Measurements from ENCODE around the gene IP6K3. TPM values are rescaled to one million over a fixed set of nuclear protein-coding genes. Genes with fewer than 3 reads are reported as not detected.

The IP6K3 gene
- polyA plus RNA-seq, 6 donors from 2014 or later = not detected

DNA sequence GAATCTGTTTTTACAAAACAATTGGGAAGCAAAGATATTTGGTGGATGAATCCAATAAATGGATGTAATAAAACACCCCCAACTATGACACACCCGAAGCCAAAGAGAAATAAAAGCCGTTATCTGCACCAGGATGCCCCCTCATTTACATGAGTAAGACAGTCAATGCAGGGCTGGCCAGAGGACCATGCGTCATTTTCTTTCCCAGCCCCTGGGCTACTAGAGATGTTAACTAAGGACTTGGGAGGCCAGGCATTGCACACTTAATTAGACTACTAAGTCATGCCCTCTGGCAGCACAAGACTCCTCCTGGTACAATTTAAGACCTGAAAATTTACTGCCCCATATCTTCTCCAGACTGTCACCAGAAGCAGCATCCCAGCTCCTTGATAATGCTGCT is 39.1 kb upstream of the IP6K3 start:
- no peaks in the 10 kb centered on the region for H3K27me3 Mint-ChIP-seq
- peaks cover 58 to 66% (median 65%) of the 10 kb centered on the region in 3 donors for H3K4me1 Mint-ChIP-seq
- peaks cover 7 to 17% of the 10 kb centered on the region in 2 donors for H3K36me3 Mint-ChIP-seq
- no peak for DNase-seq
- peak overlapping the region in 7 of 8 donors; percentile 15 to 98 (median 51) for H3K4me3 Mint-ChIP-seq
- ATAC-seq (ENCODE audit: low read depth in 2 of 2) = no peak
- H3K27ac Mint-ChIP-seq = peak overlapping the region in 3 of 6 donors; percentile 79 to 96 (median 84)
- peaks cover 0 to 3% (median 0%) of the 10 kb centered on the region in 7 donors for H3K9me3 Mint-ChIP-seq

DNA sequence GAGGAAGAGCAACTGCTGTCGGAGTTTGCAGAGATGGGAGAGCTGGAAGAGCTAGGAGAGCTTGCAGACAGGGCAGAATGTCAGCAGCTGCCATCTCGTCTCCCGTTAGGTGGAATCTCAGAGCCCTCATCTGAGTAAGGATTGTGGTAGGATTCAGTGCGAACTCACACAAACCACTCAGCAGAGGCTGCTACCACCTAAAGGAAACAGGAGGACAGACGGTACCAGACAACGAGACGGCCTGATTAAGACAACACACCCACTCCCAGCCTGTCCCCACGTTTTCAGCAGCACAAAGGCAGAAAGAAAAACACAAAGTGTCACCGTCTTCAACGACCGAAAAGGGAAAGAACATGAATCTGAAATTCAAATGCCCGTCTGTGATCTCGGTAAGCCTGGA is 38.1 kb upstream of the IP6K3 start:
- ATAC-seq (ENCODE audit: low read depth in 2 of 2) = no peak
- H3K4me3 Mint-ChIP-seq = peak overlapping the region in 3 of 8 donors; percentile 12 to 34 (median 21)
- peaks cover 53 to 62% (median 60%) of the 10 kb centered on the region in 3 donors for H3K4me1 Mint-ChIP-seq
- H3K9me3 Mint-ChIP-seq = peaks cover 0 to 3% (median 0%) of the 10 kb centered on the region in 7 donors
- H3K36me3 Mint-ChIP-seq = peaks cover 7 to 17% of the 10 kb centered on the region in 2 donors
- no peaks in the 10 kb centered on the region for H3K27me3 Mint-ChIP-seq
- peak overlapping the region in 2 of 6 donors; percentile 53 to 84 for H3K27ac Mint-ChIP-seq
- DNase-seq = no peak

DNA sequence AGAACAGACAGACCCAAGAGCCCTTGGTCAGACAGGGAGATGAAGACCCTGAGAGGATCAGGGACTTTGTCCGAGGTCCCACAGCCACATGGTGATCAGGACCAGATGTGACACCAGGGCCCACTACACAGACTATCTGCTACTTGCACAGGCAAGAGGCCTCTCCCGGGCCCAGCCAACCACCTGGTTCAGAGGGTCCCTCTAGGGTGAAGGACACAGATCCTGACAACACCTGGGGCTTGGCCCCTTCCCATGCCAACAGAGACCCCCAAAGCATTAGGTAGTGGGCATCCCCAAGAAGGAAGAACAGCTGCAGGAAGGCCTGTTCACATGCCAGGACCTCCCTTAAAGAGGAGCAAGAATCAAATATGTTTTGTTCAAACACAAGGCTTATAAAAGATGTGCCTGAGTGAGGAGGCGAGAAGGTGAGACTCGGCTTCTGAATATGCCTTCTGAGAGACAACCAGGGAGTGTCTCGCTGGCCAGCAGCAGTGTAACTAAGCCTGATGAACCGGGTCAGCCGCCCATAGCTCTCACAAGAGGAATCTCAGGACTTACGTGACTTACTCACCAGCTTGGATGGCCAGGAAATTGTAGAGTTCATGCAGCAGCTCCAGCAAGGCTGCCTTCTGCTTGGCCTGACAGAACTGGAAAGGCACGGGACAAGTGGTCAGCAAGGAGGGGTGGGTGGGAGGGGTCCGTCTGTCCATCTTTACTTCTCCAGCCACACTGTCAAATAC is 37.2 kb upstream of the IP6K3 start:
- DNase-seq (no peak), ATAC-seq (ENCODE audit: low read depth in 2 of 2) (no peak)
- no peaks in the 10 kb centered on the region for H3K9me3 Mint-ChIP-seq
- H3K4me1 Mint-ChIP-seq = peaks cover 44 to 54% (median 52%) of the 10 kb centered on the region in 3 donors
- peak overlapping the region in 2 of 8 donors; percentile 57 to 77 for H3K4me3 Mint-ChIP-seq
- H3K27me3 Mint-ChIP-seq = no peaks in the 10 kb centered on the region
- peak overlapping the region in 1 of 6 donors; percentile 77 for H3K27ac Mint-ChIP-seq
- peaks cover 7 to 17% of the 10 kb centered on the region in 2 donors for H3K36me3 Mint-ChIP-seq

DNA sequence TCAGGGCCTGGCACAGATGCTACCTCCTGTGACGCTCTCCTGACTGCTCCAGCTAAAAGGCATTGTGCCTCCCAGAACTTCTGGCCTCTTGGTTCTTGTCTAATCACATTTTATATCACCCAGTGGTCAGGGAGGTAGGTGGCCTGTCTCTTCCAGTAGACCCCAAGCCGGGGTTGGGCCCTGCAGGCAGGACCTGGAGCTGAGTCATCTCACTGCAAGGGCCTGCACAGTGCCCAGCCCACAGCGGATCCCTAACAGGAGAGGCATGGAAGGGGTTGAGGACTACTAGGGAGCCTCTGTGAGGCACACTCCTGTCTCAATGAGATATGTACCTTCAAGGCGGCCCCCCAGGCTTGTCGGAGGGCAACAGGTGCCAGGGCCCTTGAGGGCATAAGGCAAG is 35.9 kb upstream of the IP6K3 start:
- Mint-ChIP-seq H3K27me3 (no peaks in the 10 kb centered on the region), H3K4me3 (no peak overlapping the region), H3K36me3 (peaks cover 7 to 17% of the 10 kb centered on the region in 2 donors), H3K27ac (peak overlapping the region in 3 of 6 donors; percentile 38 to 51 (median 47)), H3K4me1 (peaks cover 37 to 49% (median 45%) of the 10 kb centered on the region in 3 donors), H3K9me3 (no peaks in the 10 kb centered on the region)
- ATAC-seq (ENCODE audit: low read depth in 2 of 2) (no peak), DNase-seq (no peak)

DNA sequence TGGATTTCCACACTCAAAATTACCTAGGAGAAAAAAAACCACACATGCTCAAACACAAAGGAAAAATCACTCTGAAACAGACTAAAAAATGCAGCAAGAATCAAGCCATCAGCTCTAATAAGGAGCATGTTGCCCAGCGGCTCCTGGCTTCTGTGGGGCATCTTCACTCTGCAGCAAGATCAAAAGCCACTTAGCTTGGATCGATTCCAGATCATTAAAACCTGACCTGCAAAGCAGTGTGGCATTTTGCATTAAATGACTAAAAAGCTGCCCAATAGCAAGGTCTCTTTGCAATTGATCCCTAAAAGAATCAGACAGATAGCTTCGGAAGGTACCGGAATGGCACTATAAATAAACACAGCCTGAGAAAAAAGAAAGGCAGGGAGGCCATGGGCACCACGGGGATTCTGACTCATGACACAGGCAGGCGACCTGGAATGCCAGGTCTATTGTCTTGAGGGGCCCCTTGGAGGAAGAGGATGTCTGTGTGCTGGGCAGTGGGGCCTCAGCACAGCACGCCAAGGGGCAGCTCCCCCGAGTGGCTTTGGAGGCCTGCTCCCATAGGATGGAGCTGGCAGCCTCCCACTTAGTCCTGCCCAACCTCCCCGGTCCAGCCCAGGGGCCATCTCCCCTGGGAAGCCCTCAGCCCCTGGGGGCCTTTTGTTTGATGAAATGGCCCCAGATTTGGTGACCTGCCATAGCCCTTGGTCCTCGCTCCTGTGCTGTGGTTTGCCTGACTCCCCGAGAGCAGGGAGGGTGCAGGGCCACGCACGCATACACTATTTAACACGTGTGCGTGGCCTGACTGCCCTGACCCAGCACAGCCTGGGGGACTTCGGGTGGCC is 34.6 kb upstream of the IP6K3 start:
- H3K36me3 Mint-ChIP-seq = peaks cover 8 to 17% of the 10 kb centered on the region in 2 donors
- no peaks in the 10 kb centered on the region for H3K27me3 Mint-ChIP-seq
- DNase-seq (no peak), ATAC-seq (ENCODE audit: low read depth in 2 of 2) (no peak)
- no peak overlapping the region for H3K27ac Mint-ChIP-seq
- peaks cover 27 to 38% (median 33%) of the 10 kb centered on the region in 3 donors for H3K4me1 Mint-ChIP-seq
- no peak overlapping the region for H3K4me3 Mint-ChIP-seq
- no peaks in the 10 kb centered on the region for H3K9me3 Mint-ChIP-seq

DNA sequence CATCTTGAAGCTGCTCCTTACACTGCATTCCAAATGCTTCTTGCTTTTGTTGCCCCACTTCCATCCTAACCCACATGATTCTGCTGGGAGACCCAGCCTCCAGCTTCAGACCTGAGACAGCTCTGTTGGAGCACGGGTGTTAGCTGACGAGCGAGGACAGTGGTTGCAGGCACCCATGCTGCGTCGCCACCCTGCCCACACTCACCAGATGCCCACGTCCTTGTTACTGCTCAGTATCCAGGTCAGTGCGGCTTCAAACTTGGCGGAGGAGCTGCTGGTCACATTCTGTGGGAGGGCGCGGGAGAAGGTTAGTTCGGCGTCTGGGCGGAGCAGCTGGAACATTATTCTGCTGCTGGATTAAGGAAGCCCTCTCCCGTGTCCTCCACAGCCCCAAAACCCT is 33.2 kb upstream of the IP6K3 start:
- no peak for ATAC-seq (ENCODE audit: low read depth in 2 of 2)

DNA sequence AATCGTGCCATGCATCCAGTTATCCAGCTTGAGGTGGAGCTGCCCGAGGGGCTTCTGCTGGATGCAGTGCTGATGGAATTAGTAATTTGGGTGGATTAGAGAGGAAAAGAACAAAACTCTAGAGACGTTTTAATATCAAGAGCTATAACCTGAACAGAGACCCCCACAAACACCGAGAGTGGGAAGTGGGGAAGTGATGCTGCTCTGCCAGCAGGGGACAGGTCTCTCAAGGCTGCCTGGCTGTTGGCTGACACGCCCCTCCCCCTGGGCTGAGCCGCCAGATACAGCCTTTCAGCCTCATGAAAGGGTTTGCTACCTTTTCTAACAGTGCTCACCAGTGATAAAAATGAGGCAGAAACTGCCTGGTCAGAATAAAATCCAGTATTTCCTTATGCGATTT is 32.6 kb upstream of the IP6K3 start:
- DNase-seq (no peak), ATAC-seq (ENCODE audit: low read depth in 2 of 2) (no peak)
- Mint-ChIP-seq H3K27me3 (no peaks in the 10 kb centered on the region), H3K36me3 (peaks cover 16 to 17% of the 10 kb centered on the region in 2 donors), H3K27ac (no peak overlapping the region), H3K4me1 (peaks cover 11 to 18% (median 16%) of the 10 kb centered on the region in 3 donors), H3K9me3 (no peaks in the 10 kb centered on the region), H3K4me3 (no peak overlapping the region)

More for the DNA sequence above, 33.2 kb upstream of the IP6K3 start:
- no peaks in the 10 kb centered on the region for H3K9me3 Mint-ChIP-seq
- H3K27me3 Mint-ChIP-seq = no peaks in the 10 kb centered on the region
- H3K27ac Mint-ChIP-seq = no peak overlapping the region
- no peak for DNase-seq
- no peak overlapping the region for H3K4me3 Mint-ChIP-seq
- H3K4me1 Mint-ChIP-seq = peaks cover 16 to 23% (median 21%) of the 10 kb centered on the region in 3 donors
- H3K36me3 Mint-ChIP-seq = peaks cover 13 to 17% of the 10 kb centered on the region in 2 donors

DNA sequence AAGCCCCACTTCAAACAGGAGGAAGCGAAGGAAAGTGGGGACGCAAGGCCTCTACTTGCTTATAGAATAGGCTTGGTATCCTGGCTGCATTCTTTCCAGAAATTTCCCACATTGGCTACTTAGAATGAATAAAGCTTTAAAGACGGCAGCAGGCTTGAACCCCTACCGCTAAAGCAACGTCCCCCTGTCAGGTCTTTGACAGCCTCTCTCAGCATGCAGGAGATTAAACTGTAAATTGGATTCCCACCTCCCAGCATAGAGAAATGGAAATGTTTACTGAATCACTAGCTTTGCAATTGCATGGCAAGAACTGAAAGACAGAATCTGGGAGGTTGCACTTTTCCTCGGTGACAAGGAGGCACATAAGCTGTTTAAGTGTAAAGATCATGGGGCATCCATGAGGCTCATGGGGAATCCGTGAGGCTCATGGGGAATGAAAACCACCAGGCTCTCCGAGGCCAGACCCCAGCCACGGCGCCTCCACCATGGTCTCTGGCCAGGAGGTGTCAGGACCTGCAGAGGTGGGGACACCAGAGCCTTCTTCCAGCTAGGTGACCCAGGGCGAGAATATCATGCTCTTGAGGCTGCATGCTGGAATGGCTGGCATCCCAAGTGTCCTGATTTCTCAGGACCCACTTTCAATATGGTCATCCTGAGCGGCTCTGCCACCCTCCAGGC is 31.9 kb upstream of the IP6K3 start:
- Mint-ChIP-seq H3K36me3 (peaks cover 16 to 17% of the 10 kb centered on the region in 2 donors), H3K27ac (peak overlapping the region in 1 of 6 donors; percentile 15), H3K4me3 (no peak overlapping the region), H3K4me1 (peaks cover 11 to 12% (median 11%) of the 10 kb centered on the region in 3 donors), H3K27me3 (no peaks in the 10 kb centered on the region), H3K9me3 (no peaks in the 10 kb centered on the region)
- ATAC-seq (ENCODE audit: low read depth in 2 of 2) (no peak), DNase-seq (no peak)

DNA sequence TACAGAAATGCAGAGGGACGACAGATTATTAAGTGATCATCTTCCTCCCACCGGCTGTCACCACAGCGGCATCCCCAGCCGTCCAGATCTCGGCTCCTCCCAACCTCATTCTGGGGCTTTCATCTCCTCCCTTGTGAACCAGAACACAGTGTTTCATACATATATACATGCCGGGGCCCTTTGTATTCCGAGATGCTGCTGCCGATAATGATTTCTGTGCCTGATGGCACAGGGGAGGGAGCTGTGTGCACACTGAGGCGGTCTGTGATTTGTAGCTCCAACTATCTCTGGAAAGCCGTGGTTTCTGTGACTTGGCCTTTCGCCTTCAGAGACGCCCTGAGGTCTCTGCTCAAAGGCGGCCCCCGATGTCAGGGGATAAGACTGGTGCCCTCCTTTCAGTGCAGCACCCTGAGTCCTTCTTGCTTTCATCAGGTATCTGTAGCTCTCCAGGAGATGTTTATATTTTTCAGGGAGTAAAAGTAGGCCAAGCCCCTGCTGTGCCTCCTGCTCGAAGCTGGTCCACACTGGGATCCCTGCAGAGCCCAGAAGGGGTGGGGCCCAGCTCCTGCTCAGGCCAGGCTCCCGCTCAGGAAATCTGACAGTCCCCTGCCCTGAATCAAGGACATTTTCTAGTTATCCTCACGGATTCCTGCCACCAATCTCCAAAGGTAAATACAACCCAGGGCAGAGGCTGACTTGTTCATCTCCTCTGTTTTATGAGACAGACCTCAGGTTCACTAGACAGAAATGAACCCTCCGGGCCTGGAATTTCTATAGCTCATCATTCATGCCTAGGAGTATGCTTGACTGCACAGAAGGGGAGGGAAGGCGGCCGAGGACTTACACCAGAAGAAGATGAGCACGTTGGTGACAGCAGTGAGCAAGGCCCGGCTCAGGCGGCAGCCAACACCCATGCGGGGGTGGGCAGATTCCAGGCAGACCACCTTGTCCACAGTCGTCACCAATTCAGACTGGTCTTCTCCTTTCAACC is 31.0 kb upstream of the IP6K3 start:
- Mint-ChIP-seq H3K27ac (no peak overlapping the region), H3K27me3 (no peaks in the 10 kb centered on the region), H3K36me3 (peaks cover 15 to 16% of the 10 kb centered on the region in 2 donors), H3K9me3 (no peaks in the 10 kb centered on the region), H3K4me3 (peak overlapping the region in 1 of 8 donors; percentile 47), H3K4me1 (peaks cover 7 to 11% (median 8%) of the 10 kb centered on the region in 3 donors)
- ATAC-seq (ENCODE audit: low read depth in 2 of 2) (no peak), DNase-seq (no peak)

DNA sequence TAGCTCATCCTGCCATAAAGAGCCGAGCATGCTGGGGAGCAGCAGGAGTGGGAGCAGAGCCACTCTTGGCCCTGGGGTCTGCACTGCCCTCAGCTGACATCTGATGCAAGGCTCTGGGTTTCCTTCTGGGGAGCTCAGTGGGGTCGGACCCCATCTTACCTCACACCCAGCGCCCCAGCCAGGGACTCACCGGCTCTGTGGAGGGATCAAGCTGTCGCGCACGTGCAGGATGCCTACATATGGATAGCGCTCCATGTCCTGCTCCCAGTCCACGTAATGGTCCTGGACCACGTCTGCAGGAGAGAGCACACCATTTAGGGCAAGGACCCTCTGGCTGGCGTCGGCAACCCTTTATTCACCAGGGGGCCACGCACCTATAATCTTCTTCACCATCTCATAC is 30.1 kb upstream of the IP6K3 start:
- peaks cover 0 to 10% (median 6%) of the 10 kb centered on the region in 3 donors for H3K4me1 Mint-ChIP-seq
- peaks cover 8 to 10% of the 10 kb centered on the region in 2 donors for H3K36me3 Mint-ChIP-seq

DNA sequence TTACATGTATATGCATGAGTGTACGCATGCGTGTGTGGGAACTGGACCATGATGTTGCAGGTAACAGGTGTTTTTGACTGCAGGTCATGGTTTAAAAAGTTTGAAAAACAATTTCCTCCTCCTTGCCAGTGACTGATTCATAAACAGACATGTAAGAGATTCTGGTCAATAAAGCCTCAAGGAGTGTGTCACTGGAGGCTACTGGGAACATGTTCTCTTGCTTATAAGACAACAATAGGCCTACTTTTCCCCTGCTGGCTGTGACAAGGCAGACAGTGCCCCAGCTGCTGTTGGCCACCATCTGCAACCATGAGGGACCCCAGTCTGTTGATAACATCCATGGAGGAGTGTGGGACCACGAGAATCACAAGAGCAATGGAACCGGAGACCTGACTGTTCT is 29.5 kb upstream of the IP6K3 start:
- Mint-ChIP-seq H3K9me3 (no peaks in the 10 kb centered on the region), H3K27ac (peak overlapping the region in 1 of 6 donors; percentile 75), H3K36me3 (peaks cover 8 to 10% of the 10 kb centered on the region in 2 donors), H3K4me1 (peaks cover 2 to 12% (median 7%) of the 10 kb centered on the region in 3 donors), H3K27me3 (no peaks in the 10 kb centered on the region), H3K4me3 (no peak overlapping the region)
- DNase-seq (no peak), ATAC-seq (ENCODE audit: low read depth in 2 of 2) (no peak)

More for the DNA sequence above, 30.1 kb upstream of the IP6K3 start:
- Mint-ChIP-seq H3K27ac (no peak overlapping the region), H3K9me3 (no peaks in the 10 kb centered on the region), H3K4me3 (no peak overlapping the region), H3K27me3 (no peaks in the 10 kb centered on the region)
- no peak for DNase-seq
- no peak for ATAC-seq (ENCODE audit: low read depth in 2 of 2)

DNA sequence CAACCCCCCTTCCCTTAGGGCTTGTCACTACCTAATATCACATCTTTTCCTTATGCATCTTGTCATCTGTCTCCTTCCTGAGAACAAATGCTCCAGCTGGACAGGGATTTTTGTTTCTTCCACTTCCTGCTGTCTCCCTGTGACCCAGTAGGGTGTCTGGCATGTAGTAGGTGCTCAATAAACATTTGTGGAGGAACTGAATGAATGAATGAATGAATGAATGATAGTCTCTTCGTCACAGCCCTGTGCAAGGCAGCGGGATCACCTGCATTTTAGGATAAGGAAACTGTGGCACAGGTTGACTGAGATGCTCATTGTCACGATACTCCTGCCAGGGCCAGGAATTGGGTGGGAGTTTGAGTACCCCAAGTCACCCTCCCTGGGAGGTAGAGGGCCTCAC is 28.1 kb upstream of the IP6K3 start:
- peaks cover 8 to 10% of the 10 kb centered on the region in 2 donors for H3K36me3 Mint-ChIP-seq
- no peak overlapping the region for H3K4me3 Mint-ChIP-seq
- DNase-seq (no peak), ATAC-seq (ENCODE audit: low read depth in 2 of 2) (no peak)
- H3K9me3 Mint-ChIP-seq = no peaks in the 10 kb centered on the region
- no peaks in the 10 kb centered on the region for H3K27me3 Mint-ChIP-seq
- peaks cover 6 to 12% (median 9%) of the 10 kb centered on the region in 3 donors for H3K4me1 Mint-ChIP-seq
- H3K27ac Mint-ChIP-seq = peak overlapping the region in 1 of 6 donors; percentile 52

Measured in naive B cell (primary cell).